ENCODE data around the gene GRAMD4.

The GRAMD4 gene

GRCh38 chr22:46594947-46595298, 25.3 kb upstream of the GRAMD4 start:
- Histone ChIP-seq H3K36me3 (ENCODE audit: control insufficient read depth, insufficient read depth, low read length) (no peaks in the 10 kb centered on the region), H3K4me1 (ENCODE audit: control insufficient read depth, insufficient read depth, low read length) (no peaks in the 10 kb centered on the region), H3K27me3 (ENCODE audit: control insufficient read depth, insufficient read depth, low read length) (no peaks in the 10 kb centered on the region), H3K4me3 (ENCODE audit: low read depth, low read length) (no peak overlapping the region), H3K9me3 (ENCODE audit: control insufficient read depth, insufficient read depth, low read length) (no peaks in the 10 kb centered on the region), H3K9ac (ENCODE audit: low read depth, low read length) (no peak overlapping the region)

- no peaks in the 10 kb centered on the region for H3K27me3 ChIP-seq (ENCODE audit: control insufficient read depth, insufficient read depth, low read length)
- no peaks in the 10 kb centered on the region for H3K9me3 ChIP-seq (ENCODE audit: control insufficient read depth, insufficient read depth, low read length)
- no peaks in the 10 kb centered on the region for H3K36me3 ChIP-seq (ENCODE audit: control insufficient read depth, insufficient read depth, low read length)
- no peak overlapping the region for H3K9ac ChIP-seq (ENCODE audit: low read depth, low read length)
- H3K4me1 ChIP-seq (ENCODE audit: control insufficient read depth, insufficient read depth, low read length) = no peaks in the 10 kb centered on the region
- no peak overlapping the region for H3K4me3 ChIP-seq (ENCODE audit: low read depth, low read length)
Measured at GRCh38 chr22:46595545-46595944, 24.6 kb upstream of the GRAMD4 start.

GRCh38 chr22:46596032-46596441, 24.1 kb upstream of the GRAMD4 start:
- Histone ChIP-seq H3K4me3 (ENCODE audit: low read depth, low read length) (no peak overlapping the region), H3K27me3 (ENCODE audit: control insufficient read depth, insufficient read depth, low read length) (no peaks in the 10 kb centered on the region), H3K9ac (ENCODE audit: low read depth, low read length) (no peak overlapping the region), H3K9me3 (ENCODE audit: control insufficient read depth, insufficient read depth, low read length) (no peaks in the 10 kb centered on the region), H3K4me1 (ENCODE audit: control insufficient read depth, insufficient read depth, low read length) (no peaks in the 10 kb centered on the region), H3K36me3 (ENCODE audit: control insufficient read depth, insufficient read depth, low read length) (no peaks in the 10 kb centered on the region)

GRCh38 chr22:46596819-46597218, 23.4 kb upstream of the GRAMD4 start:
- Histone ChIP-seq H3K4me1 (ENCODE audit: control insufficient read depth, insufficient read depth, low read length) (no peaks in the 10 kb centered on the region), H3K27me3 (ENCODE audit: control insufficient read depth, insufficient read depth, low read length) (no peaks in the 10 kb centered on the region), H3K4me3 (ENCODE audit: low read depth, low read length) (no peak overlapping the region), H3K36me3 (ENCODE audit: control insufficient read depth, insufficient read depth, low read length) (no peaks in the 10 kb centered on the region), H3K9ac (ENCODE audit: low read depth, low read length) (no peak overlapping the region), H3K9me3 (ENCODE audit: control insufficient read depth, insufficient read depth, low read length) (no peaks in the 10 kb centered on the region)

- H3K9me3 ChIP-seq (ENCODE audit: control insufficient read depth, insufficient read depth, low read length) = no peaks in the 10 kb centered on the region
- H3K4me1 ChIP-seq (ENCODE audit: control insufficient read depth, insufficient read depth, low read length) = no peaks in the 10 kb centered on the region
- no peaks in the 10 kb centered on the region for H3K36me3 ChIP-seq (ENCODE audit: control insufficient read depth, insufficient read depth, low read length)
- H3K9ac ChIP-seq (ENCODE audit: low read depth, low read length) = no peak overlapping the region
- H3K4me3 ChIP-seq (ENCODE audit: low read depth, low read length) = no peak overlapping the region
- H3K27me3 ChIP-seq (ENCODE audit: control insufficient read depth, insufficient read depth, low read length) = no peaks in the 10 kb centered on the region
Measured at GRCh38 chr22:46598224-46598623, 22.0 kb upstream of the GRAMD4 start.

GRCh38 chr22:46598737-46599424, 21.3 kb upstream of the GRAMD4 start:
- H3K9me3 ChIP-seq (ENCODE audit: control insufficient read depth, insufficient read depth, low read length) = no peaks in the 10 kb centered on the region
- no peak overlapping the region for H3K9ac ChIP-seq (ENCODE audit: low read depth, low read length)
- H3K4me3 ChIP-seq (ENCODE audit: low read depth, low read length) = no peak overlapping the region
- no peaks in the 10 kb centered on the region for H3K27me3 ChIP-seq (ENCODE audit: control insufficient read depth, insufficient read depth, low read length)
- H3K4me1 ChIP-seq (ENCODE audit: control insufficient read depth, insufficient read depth, low read length) = no peaks in the 10 kb centered on the region
- no peaks in the 10 kb centered on the region for H3K36me3 ChIP-seq (ENCODE audit: control insufficient read depth, insufficient read depth, low read length)

- Histone ChIP-seq H3K4me3 (ENCODE audit: low read depth, low read length) (no peak overlapping the region), H3K4me1 (ENCODE audit: control insufficient read depth, insufficient read depth, low read length) (no peaks in the 10 kb centered on the region), H3K9me3 (ENCODE audit: control insufficient read depth, insufficient read depth, low read length) (no peaks in the 10 kb centered on the region), H3K36me3 (ENCODE audit: control insufficient read depth, insufficient read depth, low read length) (no peaks in the 10 kb centered on the region), H3K27me3 (ENCODE audit: control insufficient read depth, insufficient read depth, low read length) (no peaks in the 10 kb centered on the region), H3K9ac (ENCODE audit: low read depth, low read length) (no peak overlapping the region)
Measured at GRCh38 chr22:46600273-46600796, 19.9 kb upstream of the GRAMD4 start.

- Histone ChIP-seq H3K27me3 (ENCODE audit: control insufficient read depth, insufficient read depth, low read length) (no peaks in the 10 kb centered on the region), H3K36me3 (ENCODE audit: control insufficient read depth, insufficient read depth, low read length) (no peaks in the 10 kb centered on the region), H3K4me1 (ENCODE audit: control insufficient read depth, insufficient read depth, low read length) (no peaks in the 10 kb centered on the region), H3K4me3 (ENCODE audit: low read depth, low read length) (no peak overlapping the region), H3K9ac (ENCODE audit: low read depth, low read length) (no peak overlapping the region), H3K9me3 (ENCODE audit: control insufficient read depth, insufficient read depth, low read length) (no peaks in the 10 kb centered on the region)
Measured at GRCh38 chr22:46602025-46602424, 18.2 kb upstream of the GRAMD4 start.

DNA sequence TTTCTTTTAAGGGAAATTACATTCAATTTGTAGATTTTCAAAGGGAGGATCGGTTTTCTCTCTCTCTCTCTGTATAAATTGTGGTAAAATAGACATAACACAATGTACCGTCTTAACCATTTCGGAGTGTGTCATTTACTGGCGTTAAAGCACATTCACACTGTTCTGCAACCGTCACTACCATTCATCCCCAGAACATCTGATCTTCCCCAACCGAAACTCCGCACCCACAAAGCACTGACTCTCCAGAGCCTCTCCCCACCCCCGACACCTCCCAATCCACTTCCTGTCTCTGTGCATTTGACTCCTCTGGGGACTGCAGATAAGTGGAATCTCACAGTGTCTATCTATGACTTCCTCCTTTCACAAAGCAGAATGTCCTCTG, 15.9 kb upstream of the GRAMD4 start:
- Histone ChIP-seq H3K9me3 (ENCODE audit: control insufficient read depth, insufficient read depth, low read length) (no peaks in the 10 kb centered on the region), H3K27me3 (ENCODE audit: control insufficient read depth, insufficient read depth, low read length) (no peaks in the 10 kb centered on the region), H3K9ac (ENCODE audit: low read depth, low read length) (no peak overlapping the region), H3K4me1 (ENCODE audit: control insufficient read depth, insufficient read depth, low read length) (no peaks in the 10 kb centered on the region), H3K36me3 (ENCODE audit: control insufficient read depth, insufficient read depth, low read length) (no peaks in the 10 kb centered on the region), H3K4me3 (ENCODE audit: low read depth, low read length) (no peak overlapping the region)

DNA sequence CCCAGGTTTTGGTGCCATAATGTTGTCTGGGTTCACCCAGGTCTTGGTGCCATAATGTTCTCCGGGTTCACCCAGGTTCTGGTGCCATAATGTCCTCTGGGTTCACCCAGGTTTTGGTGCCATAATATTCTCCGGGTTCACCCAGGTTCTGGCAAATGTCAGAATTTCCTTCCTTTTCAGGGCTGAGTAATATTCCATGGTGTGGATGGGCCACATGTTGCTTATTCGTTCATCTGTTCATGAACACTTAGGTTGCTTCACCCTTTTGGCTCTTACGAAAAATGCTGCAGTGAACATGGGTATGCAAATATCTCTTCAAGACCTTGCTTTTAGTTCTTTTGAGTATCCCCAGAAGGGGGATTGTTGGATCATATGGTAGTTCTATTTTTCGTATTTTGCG, 15.1 kb upstream of the GRAMD4 start:
- Histone ChIP-seq H3K36me3 (ENCODE audit: control insufficient read depth, insufficient read depth, low read length) (no peaks in the 10 kb centered on the region), H3K4me1 (ENCODE audit: control insufficient read depth, insufficient read depth, low read length) (no peaks in the 10 kb centered on the region), H3K9me3 (ENCODE audit: control insufficient read depth, insufficient read depth, low read length) (no peaks in the 10 kb centered on the region), H3K9ac (ENCODE audit: low read depth, low read length) (no peak overlapping the region), H3K27me3 (ENCODE audit: control insufficient read depth, insufficient read depth, low read length) (no peaks in the 10 kb centered on the region), H3K4me3 (ENCODE audit: low read depth, low read length) (no peak overlapping the region)

DNA sequence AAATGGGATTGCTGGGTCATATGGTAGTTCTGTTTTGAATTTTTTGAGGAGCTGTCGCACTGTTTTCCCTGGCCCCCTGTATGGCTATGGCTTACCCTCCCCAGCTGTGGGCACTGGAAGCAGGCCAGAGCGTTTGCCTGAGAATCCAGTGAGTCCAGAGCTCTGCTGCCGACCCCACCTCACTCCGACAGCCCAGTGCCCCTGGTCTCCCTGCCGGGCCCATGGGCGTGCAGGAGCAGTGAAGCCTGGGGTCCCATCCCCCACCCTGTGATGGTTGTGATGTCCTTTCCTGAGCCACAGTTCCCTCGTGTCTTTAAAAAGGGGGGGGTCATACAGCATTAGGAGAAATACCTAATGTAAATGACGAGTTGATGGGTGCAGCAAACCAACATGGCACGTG, 13.3 kb upstream of the GRAMD4 start:
- no peaks in the 10 kb centered on the region for H3K27me3 ChIP-seq (ENCODE audit: control insufficient read depth, insufficient read depth, low read length)
- H3K36me3 ChIP-seq (ENCODE audit: control insufficient read depth, insufficient read depth, low read length) = no peaks in the 10 kb centered on the region
- H3K4me1 ChIP-seq (ENCODE audit: control insufficient read depth, insufficient read depth, low read length) = no peaks in the 10 kb centered on the region
- no peak overlapping the region for H3K4me3 ChIP-seq (ENCODE audit: low read depth, low read length)
- H3K9me3 ChIP-seq (ENCODE audit: control insufficient read depth, insufficient read depth, low read length) = no peaks in the 10 kb centered on the region
- no peak overlapping the region for H3K9ac ChIP-seq (ENCODE audit: low read depth, low read length)

- Histone ChIP-seq H3K36me3 (ENCODE audit: control insufficient read depth, insufficient read depth, low read length) (no peaks in the 10 kb centered on the region), H3K27me3 (ENCODE audit: control insufficient read depth, insufficient read depth, low read length) (no peaks in the 10 kb centered on the region), H3K9me3 (ENCODE audit: control insufficient read depth, insufficient read depth, low read length) (no peaks in the 10 kb centered on the region), H3K4me1 (ENCODE audit: control insufficient read depth, insufficient read depth, low read length) (no peaks in the 10 kb centered on the region), H3K9ac (ENCODE audit: low read depth, low read length) (no peak overlapping the region), H3K4me3 (ENCODE audit: low read depth, low read length) (no peak overlapping the region)
Measured at GRCh38 chr22:46607483-46608114, 12.6 kb upstream of the GRAMD4 start.
